ENCODE data around the gene SNTN.
"Not testable (repeated sequence)": the region's sequence is repeated elsewhere in the genome, so short reads cannot be mapped to it uniquely, and the experiment has no call there.

DNA sequence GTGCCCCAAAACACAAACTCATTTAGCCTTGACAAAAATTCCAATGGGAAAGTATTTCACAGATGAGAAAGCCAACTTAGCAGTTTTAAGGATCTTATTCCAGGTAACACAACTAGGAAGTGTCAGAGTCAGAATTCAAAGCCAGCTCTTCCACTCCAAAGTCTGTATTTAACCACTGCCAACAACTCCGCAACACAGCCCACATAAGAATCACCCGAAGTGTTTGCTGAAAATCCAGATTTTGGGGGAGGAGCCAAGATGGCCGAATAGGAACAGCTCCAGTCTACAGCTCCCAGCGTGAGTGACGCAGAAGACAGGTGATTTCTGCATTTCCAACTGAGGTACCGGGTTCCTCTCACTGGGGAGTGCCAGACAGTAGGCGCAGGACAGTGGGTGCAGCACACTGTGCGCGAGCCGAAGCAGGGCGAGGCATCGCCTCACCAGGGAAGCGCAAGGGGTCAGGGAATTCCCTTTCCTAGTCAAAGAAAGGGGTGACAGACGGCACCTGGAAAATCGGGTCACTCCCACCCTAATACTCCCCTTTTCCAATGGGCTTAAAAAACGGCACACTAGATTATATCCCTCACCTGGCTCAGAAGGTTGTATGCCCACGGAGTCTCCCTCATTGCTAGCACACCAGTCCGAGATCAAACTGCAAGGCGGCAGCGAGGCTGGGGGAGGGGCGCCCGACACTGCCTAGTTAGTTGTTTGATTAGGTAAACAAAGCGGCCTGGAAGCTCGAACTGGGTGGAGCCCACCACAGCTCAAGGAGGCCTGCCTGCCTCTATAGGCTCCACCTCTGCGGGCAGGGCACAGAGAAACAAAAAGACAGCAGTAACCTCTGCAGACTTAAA lies 7.3 kb upstream of the SNTN start:
- TF ChIP-seq, protein P1, sequence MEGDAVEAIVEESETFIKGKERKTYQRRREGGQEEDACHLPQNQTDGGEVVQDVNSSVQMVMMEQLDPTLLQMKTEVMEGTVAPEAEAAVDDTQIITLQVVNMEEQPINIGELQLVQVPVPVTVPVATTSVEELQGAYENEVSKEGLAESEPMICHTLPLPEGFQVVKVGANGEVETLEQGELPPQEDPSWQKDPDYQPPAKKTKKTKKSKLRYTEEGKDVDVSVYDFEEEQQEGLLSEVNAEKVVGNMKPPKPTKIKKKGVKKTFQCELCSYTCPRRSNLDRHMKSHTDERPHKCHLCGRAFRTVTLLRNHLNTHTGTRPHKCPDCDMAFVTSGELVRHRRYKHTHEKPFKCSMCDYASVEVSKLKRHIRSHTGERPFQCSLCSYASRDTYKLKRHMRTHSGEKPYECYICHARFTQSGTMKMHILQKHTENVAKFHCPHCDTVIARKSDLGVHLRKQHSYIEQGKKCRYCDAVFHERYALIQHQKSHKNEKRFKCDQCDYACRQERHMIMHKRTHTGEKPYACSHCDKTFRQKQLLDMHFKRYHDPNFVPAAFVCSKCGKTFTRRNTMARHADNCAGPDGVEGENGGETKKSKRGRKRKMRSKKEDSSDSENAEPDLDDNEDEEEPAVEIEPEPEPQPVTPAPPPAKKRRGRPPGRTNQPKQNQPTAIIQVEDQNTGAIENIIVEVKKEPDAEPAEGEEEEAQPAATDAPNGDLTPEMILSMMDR (IDR thresholded peaks at IDR 0.05) = not testable (repeated sequence)
- not testable (repeated sequence) for TF ChIP-seq ZFX (IDR thresholded peaks at IDR 0.05; ENCODE audit: borderline replicate concordance)

Measured in 22Rv1 (cell line).